Activated naive CD4-positive, alpha-beta T cell treated with anti-CD3 and anti-CD28 coated beads for 36 hours (primary cell): ENCODE measurements around the gene SBK1. TPM values are rescaled to one million over a fixed set of nuclear protein-coding genes. Genes with fewer than 3 reads are reported as not detected.

Experiments used
- CTCF ChIA-PET: fragments of 350-600 bp; sonication (Branson Sonifier 250); formaldehyde crosslinking; loops from one replicate; lab custom pipeline; 2021; ENCODE audit warnings: antibody characterized with exemption; lab: Charles Lee
- DNase-seq: peaks from one replicate; pipeline ENCODE4 v3.0.0-alpha.2; 2020
- H3K27ac Mint-ChIP-seq: one replicate; pipeline ENCODE4 v1.8.0; 2021; ENCODE audit warnings: mild to moderate bottlenecking, mixed read lengths
- H3K27me3 Mint-ChIP-seq: one replicate; pipeline ENCODE4 v1.8.0; 2021; ENCODE audit warnings: low read depth, mixed read lengths
- H3K36me3 Mint-ChIP-seq: one replicate; pipeline ENCODE4 v1.8.0; 2021; ENCODE audit warnings: low read depth, mixed read lengths
- H3K4me1 Mint-ChIP-seq: one replicate; pipeline ENCODE4 v1.8.0; 2021; ENCODE audit warnings: low read depth, mixed read lengths
- H3K4me3 Mint-ChIP-seq: one replicate; pipeline ENCODE4 v1.8.0; 2021; ENCODE audit warnings: mild to moderate bottlenecking, moderate library complexity, mixed read lengths
- H3K9me3 Mint-ChIP-seq: one replicate; pipeline ENCODE4 v1.8.0; 2021; ENCODE audit warnings: mixed read lengths
- intact Hi-C: fragments of 100-400 bp; cut with micrococcal nuclease; formaldehyde crosslinking; loops from one replicate; pipeline ENCODE4 v1.15.1; 2023
- total RNA-seq, 2 experiments: library from RNA; stranded (reverse); gene quantifications; one replicate each; pipeline ENCODE4 v1.2.3, GENCODE V29; 2021

Gene SBK1
- total RNA-seq, 2 experiments from 2014 or later, result 2.8 to 3.4 TPM

- Mint-ChIP-seq H3K27me3 (no peaks in the 10 kb centered on the region), H3K4me1 (peaks cover 19% of the 10 kb centered on the region), H3K4me3 (no peak overlapping the region), H3K27ac (no peak overlapping the region), H3K36me3 (no peaks in the 10 kb centered on the region), H3K9me3 (no peaks in the 10 kb centered on the region)
- CTCF ChIA-PET, result interaction anchor here (0.7 kb wide), 1 partner anchor 57 kb away, joined by 4 read pairs; no protein-coding TSS in a partner anchor
- intact Hi-C loops, result no loop called here
- DNase-seq, result no peak
Measured at GRCh38 chr16:28264656-28265055, 27.7 kb upstream of the SBK1 start.

DNA sequence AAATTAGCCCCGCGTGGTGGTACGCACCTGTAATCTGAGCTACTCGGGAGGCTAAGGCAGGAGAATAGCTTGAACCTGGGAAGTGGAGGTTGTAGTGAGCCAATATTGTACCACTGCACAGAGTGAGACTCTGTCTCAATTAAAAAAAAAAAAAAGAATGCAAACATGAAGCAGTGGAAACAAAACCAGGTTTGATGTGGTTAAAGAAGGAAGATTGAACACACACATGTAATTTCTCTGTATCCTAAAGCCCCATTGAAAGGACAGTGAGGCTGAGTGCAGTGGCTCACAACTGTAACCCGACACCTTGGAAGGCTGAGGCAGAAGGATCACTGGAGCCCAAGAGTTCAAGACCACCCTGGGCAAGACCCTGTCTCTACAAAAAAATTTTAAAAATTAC, 26.5 kb upstream of the SBK1 start:
- intact Hi-C loops, result no loop called here
- H3K27ac Mint-ChIP-seq, result no peak overlapping the region
- H3K9me3 Mint-ChIP-seq, result no peaks in the 10 kb centered on the region
- no peaks in the 10 kb centered on the region for H3K27me3 Mint-ChIP-seq
- no peaks in the 10 kb centered on the region for H3K36me3 Mint-ChIP-seq
- H3K4me3 Mint-ChIP-seq, result no peak overlapping the region
- DNase-seq, result no peak
- peaks cover 15% of the 10 kb centered on the region for H3K4me1 Mint-ChIP-seq
- CTCF ChIA-PET, result no interaction called here

DNA sequence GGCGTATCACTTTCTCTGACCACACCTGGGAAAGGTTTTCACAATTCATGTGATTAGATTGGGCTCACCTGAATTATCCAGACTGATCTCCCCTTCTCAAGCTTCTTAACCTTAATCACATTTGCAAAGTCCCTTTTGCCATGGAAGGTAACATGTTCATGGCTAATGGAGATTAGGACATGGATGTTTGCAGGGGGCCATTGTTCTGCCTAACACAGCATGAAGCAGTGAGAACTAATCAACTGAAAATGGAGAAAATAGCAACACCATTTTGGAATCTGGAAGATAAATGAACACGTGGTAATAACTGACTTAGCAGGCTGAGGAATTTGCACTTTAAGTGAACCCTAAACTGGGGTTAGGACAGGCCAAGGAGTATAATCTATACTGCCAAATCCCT, 25.0 kb upstream of the SBK1 start:
- Mint-ChIP-seq H3K9me3 (peaks cover 3% of the 10 kb centered on the region), H3K4me1 (peaks cover 15% of the 10 kb centered on the region), H3K27me3 (no peaks in the 10 kb centered on the region), H3K27ac (no peak overlapping the region), H3K36me3 (no peaks in the 10 kb centered on the region), H3K4me3 (no peak overlapping the region)
- DNase-seq, result no peak
- CTCF ChIA-PET, result interaction anchor here (1.0 to 1.2 kb wide), 2 partner anchors 10 to 54 kb away, joined by 3 to 4 read pairs; no protein-coding TSS in a partner anchor
- intact Hi-C loops, result no loop called here

- Mint-ChIP-seq H3K4me1 (peaks cover 23% of the 10 kb centered on the region), H3K27ac (no peak overlapping the region), H3K27me3 (no peaks in the 10 kb centered on the region), H3K4me3 (no peak overlapping the region), H3K9me3 (peaks cover 3% of the 10 kb centered on the region), H3K36me3 (no peaks in the 10 kb centered on the region)
- CTCF ChIA-PET, result interaction anchor here (1.0 kb wide), 1 partner anchor 43 kb away, joined by 3 read pairs; no protein-coding TSS in a partner anchor
- intact Hi-C loops, result no loop called here
- DNase-seq, result no peak
Measured at GRCh38 chr16:28273511-28273910, 18.8 kb upstream of the SBK1 start.

DNA sequence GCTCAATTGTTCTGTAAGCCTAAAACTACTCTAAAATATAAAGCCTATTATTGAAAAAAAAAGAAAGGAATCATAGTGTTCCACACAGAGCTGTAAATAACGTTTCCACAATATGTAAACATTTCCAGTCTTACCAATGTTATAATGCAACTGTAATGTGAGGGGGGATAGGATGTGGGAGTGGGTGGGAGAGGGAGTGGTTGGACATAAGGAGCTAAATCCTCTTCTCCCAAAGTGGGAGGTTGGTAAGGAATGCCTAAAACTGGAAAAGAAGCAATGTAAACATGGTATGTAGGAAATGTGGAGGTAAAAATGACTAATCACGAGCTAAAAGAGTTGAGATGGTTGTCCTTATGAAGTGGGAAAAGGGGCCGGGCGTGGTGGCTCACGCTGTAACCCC, 17.6 kb upstream of the SBK1 start:
- H3K4me3 Mint-ChIP-seq, result no peak overlapping the region
- H3K27ac Mint-ChIP-seq, result no peak overlapping the region
- CTCF ChIA-PET, result interaction anchor here (0.6 to 1.9 kb wide), 5 partner anchors 41 to 52 kb away, joined by 4 to 7 read pairs (median 5); no protein-coding TSS in a partner anchor
- intact Hi-C loops, result no loop called here
- no peaks in the 10 kb centered on the region for H3K27me3 Mint-ChIP-seq
- H3K36me3 Mint-ChIP-seq, result no peaks in the 10 kb centered on the region
- H3K4me1 Mint-ChIP-seq, result peaks cover 31% of the 10 kb centered on the region
- peaks cover 3% of the 10 kb centered on the region for H3K9me3 Mint-ChIP-seq
- no peak for DNase-seq

DNA sequence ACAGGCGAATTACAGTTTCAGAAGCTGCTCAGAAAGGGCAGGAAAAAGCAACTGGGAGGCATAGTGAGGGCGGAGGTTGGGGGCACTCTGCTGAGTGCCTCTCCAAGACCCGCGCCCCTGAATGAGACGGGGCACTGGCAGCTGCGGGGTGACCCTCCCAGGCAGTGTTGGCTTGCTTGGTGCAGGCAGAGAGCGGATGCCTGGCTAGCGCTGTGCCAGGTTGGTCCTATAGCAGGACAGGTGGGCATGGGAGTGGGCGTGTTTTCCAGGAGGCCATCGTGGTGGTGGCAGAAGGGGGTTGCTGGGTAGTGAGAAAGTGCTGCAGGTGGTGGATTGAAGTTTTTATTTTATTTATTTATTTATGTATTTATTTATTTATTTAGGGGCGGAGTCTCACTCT, 16.0 kb upstream of the SBK1 start:
- Mint-ChIP-seq H3K36me3 (no peaks in the 10 kb centered on the region), H3K4me1 (peaks cover 31% of the 10 kb centered on the region), H3K9me3 (no peaks in the 10 kb centered on the region), H3K27me3 (no peaks in the 10 kb centered on the region), H3K27ac (no peak overlapping the region), H3K4me3 (no peak overlapping the region)
- intact Hi-C loops, result loop anchor here (2.0 kb wide), 1 partner anchor 16 kb away; the partner anchor contains the start of gene SBK1
- CTCF ChIA-PET, result interaction anchor here (1.3 to 8.7 kb wide), 4 partner anchors 13 to 51 kb away, joined by 4 to 164 read pairs (median 6); no protein-coding TSS in a partner anchor
- DNase-seq, result no peak

DNA sequence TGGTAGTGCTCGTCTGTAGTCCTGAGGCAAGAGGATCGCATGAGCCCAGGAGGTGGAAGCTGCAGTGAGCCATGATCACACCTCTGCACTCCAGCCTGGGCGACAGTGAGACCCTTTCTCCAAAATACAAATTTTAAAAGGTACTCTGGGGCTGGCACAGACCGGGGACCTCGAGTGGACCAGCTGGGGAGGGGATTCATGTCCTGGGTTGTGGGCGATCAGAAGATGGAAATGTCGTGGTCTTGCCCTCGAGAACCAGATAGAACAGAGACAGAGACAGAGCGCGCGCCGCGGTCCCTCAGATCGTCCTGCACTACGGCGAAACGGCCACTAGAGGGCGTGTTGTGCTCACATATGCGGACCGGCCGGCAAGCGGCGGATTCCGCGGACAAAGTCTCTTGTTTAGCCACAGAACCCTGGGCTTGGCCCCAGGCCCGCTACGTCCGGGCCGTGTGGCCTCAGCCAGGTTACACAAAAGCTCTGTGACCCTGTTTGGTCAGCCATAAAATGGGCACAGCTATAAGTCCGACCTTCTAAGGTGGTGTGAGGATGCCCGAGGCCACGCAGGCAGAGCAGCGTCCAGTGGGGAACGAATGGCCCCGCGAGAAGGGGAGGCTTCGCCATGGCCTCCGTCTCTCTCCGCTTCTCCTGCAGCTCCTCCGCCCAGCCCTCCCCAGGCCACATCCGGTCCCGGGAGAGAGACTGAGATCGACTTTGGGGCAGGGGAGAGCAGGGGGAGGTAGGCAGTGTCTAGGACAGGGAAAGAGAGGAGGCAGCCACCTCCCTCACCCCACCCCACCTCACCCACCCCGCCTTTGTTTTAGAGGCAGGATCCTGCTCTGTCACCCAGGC, 14.6 kb upstream of the SBK1 start:
- H3K4me1 Mint-ChIP-seq, result peaks cover 31% of the 10 kb centered on the region
- no peaks in the 10 kb centered on the region for H3K27me3 Mint-ChIP-seq
- DNase-seq, result peak; percentile 88
- H3K9me3 Mint-ChIP-seq, result no peaks in the 10 kb centered on the region
- CTCF ChIA-PET, result interaction anchor here (0.6 to 8.7 kb wide), 16 partner anchors 10 to 236 kb away, joined by 3 to 164 read pairs (median 4); partner anchors contain the start of gene SBK1
- intact Hi-C loops, result loop anchor here (1.0 to 2.0 kb wide), 3 partner anchors 15 to 140 kb away; partner anchors contain the start of gene SBK1
- H3K4me3 Mint-ChIP-seq, result peak overlapping the region; percentile 66
- no peaks in the 10 kb centered on the region for H3K36me3 Mint-ChIP-seq
- H3K27ac Mint-ChIP-seq, result no peak overlapping the region

DNA sequence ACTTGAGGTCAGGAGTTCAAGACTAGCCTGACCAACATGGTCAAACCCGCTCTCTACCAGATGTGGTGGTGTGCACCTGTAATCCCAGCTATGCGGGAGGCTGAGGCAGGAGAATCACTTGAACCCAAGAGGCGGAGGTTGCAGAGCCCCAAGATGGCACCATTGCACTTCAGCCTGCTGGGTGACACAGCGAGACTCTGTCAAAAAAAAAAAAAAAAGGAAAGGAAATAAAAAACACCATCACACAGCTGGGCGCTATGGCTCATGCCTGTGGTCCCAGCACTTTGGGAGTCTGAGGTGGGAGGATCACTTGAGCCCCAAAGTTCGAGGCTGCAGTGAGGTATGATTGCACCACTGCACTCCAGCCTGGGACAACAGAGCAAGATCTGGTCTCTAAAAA, 13.3 kb upstream of the SBK1 start:
- CTCF ChIA-PET, result interaction anchor here (0.7 to 8.7 kb wide), 5 partner anchors 36 to 271 kb away, joined by 3 to 164 read pairs (median 5); no protein-coding TSS in a partner anchor
- H3K4me3 Mint-ChIP-seq, result no peak overlapping the region
- intact Hi-C loops, result no loop called here
- no peak overlapping the region for H3K27ac Mint-ChIP-seq
- H3K27me3 Mint-ChIP-seq, result no peaks in the 10 kb centered on the region
- H3K4me1 Mint-ChIP-seq, result peaks cover 31% of the 10 kb centered on the region
- peak; percentile 56 for DNase-seq
- H3K36me3 Mint-ChIP-seq, result no peaks in the 10 kb centered on the region
- H3K9me3 Mint-ChIP-seq, result no peaks in the 10 kb centered on the region

DNA sequence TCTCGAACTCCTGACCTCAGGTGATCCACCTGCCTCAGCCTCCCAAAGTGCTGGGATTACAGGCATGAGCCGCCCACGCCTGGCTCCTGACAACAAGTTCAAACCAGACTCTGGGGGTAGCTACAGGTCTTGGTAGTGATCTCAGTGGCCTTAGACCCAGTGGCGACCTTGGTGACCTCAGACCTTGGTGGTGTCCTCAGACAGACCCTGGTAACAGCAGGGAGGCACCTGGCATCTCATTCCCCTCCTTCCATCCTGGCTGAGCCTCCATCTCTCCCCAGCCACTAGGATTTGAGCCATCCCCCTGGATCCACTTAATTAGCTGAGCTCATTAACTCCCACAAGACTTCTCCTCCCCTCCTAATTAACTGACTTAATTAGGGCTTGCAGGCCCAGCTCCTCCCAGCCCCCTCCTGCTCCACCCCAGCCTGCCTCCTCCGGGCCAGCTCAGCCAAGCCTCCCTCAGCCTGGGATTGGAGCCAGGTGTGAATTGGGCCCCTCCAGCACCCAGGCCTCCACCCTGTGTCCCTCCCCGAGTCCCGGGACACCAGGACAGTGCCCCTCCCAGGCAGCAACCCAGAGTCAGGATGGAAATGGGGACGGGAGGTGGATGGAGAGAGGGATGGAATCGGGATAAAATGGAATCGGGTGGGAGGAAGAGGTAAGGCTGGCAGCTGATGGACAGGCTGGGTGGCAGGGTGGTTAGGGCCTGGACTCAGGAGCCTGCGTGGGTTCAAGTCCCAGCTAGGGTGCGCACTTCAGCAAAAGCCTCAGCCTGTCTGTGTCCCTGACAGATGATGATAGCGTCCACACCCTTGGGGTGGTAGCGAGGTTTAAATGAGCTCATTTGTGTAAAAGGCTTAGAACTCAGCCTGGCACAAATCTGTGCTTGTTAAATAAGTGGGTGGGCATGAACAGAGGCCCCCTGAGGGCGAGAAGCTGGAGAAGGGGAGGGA, 11.2 kb upstream of the SBK1 start:
- Mint-ChIP-seq H3K27me3 (no peaks in the 10 kb centered on the region), H3K27ac (no peak overlapping the region), H3K4me1 (peaks cover 25% of the 10 kb centered on the region), H3K9me3 (no peaks in the 10 kb centered on the region), H3K36me3 (no peaks in the 10 kb centered on the region), H3K4me3 (no peak overlapping the region)
- DNase-seq, result no peak
- CTCF ChIA-PET, result interaction anchor here (0.8 to 8.7 kb wide), 4 partner anchors 10 to 45 kb away, joined by 3 to 164 read pairs (median 6); no protein-coding TSS in a partner anchor
- intact Hi-C loops, result no loop called here

GRCh38 chr16:28282045-28282444, 10.3 kb upstream of the SBK1 start:
- DNase-seq, result no peak
- CTCF ChIA-PET, result interaction anchor here (0.8 to 8.7 kb wide), 4 partner anchors 9 to 44 kb away, joined by 3 to 164 read pairs (median 6); no protein-coding TSS in a partner anchor
- no peaks in the 10 kb centered on the region for H3K9me3 Mint-ChIP-seq
- peaks cover 19% of the 10 kb centered on the region for H3K4me1 Mint-ChIP-seq
- no peak overlapping the region for H3K4me3 Mint-ChIP-seq
- intact Hi-C loops, result no loop called here
- H3K36me3 Mint-ChIP-seq, result no peaks in the 10 kb centered on the region
- no peaks in the 10 kb centered on the region for H3K27me3 Mint-ChIP-seq
- no peak overlapping the region for H3K27ac Mint-ChIP-seq

DNA sequence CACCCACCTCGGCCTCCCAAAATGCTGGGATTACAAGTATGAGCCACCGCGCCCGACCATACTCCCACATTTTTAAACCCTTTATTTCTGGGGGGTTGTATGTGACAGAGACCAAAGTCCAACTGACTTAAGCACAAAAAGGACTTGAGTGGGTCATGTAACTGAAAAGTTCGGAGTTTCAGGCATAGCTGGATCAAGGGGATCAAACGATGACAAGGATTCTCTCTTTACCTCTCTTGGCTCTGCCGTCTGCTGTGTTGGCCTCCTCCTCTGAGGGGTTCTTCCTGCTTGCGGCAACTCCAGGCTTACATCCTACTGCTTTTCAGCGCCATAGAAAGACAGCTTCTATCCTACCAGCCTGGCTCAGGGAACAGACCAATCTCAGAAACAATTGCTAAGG, 9.2 kb upstream of the SBK1 start:
- Mint-ChIP-seq H3K36me3 (no peaks in the 10 kb centered on the region), H3K9me3 (no peaks in the 10 kb centered on the region), H3K4me1 (peaks cover 11% of the 10 kb centered on the region), H3K27ac (no peak overlapping the region), H3K4me3 (no peak overlapping the region), H3K27me3 (no peaks in the 10 kb centered on the region)
- CTCF ChIA-PET, result interaction anchor here (0.5 to 8.7 kb wide), 2 partner anchors 32 to 1370 kb away, joined by 3 to 164 read pairs; no protein-coding TSS in a partner anchor
- intact Hi-C loops, result no loop called here
- DNase-seq, result no peak
